ENCODE results near the gene PSAT1.
"Not testable (repeated sequence)": the region's sequence is repeated elsewhere in the genome, so short reads cannot be mapped to it uniquely, and the experiment has no call there.

PSAT1 gene

GRCh38 chr9:78296893-78297671, at the start of gene PSAT1:
TSS of gene PSAT1 (plus strand) at chr9:78297125. CDS start at chr9:78297211, 86 bp downstream.
- DNase-seq (ENCODE audit: low read depth in 2 of 2) = peak; percentile 80 to 88

GRCh38 chr9:78248635-78249034, 48.3 kb upstream of the PSAT1 start:
- no peak for DNase-seq (ENCODE audit: low read depth in 2 of 2)

DNA sequence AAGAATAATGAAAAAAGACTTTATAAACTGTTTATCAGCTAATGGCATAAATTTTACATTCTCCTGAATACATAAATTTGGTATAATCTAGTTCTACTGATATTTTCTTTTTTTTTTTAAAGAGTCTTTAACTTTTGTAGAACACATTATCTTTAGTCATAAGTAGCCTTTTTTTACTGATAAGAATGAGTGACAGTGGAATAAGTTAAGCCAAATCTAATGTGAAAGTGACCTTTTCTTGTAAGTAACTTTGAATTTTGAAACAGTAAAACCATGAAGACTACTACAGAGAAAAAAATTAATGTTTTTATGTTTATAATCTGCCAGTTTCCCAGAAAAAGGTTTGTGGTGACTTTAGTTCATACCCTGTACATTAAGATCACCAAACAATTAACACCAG, 47.4 kb upstream of the PSAT1 start:
- DNase-seq (ENCODE audit: low read depth in 2 of 2) = no peak

DNA sequence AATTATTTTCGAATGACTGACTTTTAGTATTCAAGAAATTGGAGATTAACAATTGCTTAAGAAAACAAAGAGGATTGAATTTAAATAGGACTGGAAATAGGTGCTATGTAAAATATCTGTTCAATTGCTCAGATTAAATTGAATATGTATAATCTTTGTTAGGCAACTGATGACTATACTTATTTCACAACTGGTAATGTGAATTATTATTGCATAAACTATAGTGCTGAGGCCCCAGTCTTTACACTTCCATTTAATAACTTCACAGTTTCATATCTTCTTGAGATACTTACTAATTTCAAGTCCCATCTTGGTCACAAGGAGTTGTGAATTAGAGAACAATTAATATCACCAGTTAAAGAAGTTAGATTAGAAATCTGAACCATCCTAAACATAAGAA, 44.3 kb upstream of the PSAT1 start:
- DNase-seq (ENCODE audit: low read depth in 2 of 2) = no peak

- DNase-seq (ENCODE audit: low read depth in 2 of 2) = no peak
Observed at GRCh38 chr9:78253285-78253684, 43.6 kb upstream of the PSAT1 start.

DNA sequence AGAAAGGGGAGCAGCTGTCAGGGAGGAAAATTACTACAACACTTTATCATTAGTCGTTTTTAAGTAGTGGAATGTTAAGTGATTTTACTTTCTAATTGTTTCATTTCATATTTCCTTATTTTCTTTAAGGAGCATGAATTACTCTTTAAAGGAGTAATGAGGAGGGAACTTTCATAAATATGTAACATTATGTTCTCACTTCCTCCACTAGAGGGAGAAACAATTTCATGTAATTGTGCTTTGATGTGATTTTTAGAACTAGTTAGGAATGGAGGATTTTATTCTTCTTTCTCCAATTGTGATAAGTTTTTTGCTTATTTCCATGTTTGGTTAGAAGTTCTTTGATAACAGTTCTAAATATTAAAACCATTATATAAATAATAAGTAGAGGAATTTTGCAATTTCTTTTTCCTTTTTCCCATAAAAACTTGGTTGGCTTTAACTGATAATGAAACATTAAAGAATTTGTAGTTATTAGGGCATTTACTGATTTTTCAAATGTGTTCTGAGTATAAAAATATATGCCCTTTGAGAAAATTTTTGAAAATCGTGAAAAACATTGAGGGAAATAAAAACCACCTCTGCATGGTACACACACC, 35.4 kb upstream of the PSAT1 start:
- DNase-seq (ENCODE audit: low read depth in 2 of 2) = no peak

- no peak for DNase-seq (ENCODE audit: low read depth in 2 of 2)
Observed at GRCh38 chr9:78262655-78263054, 34.3 kb upstream of the PSAT1 start.

DNA sequence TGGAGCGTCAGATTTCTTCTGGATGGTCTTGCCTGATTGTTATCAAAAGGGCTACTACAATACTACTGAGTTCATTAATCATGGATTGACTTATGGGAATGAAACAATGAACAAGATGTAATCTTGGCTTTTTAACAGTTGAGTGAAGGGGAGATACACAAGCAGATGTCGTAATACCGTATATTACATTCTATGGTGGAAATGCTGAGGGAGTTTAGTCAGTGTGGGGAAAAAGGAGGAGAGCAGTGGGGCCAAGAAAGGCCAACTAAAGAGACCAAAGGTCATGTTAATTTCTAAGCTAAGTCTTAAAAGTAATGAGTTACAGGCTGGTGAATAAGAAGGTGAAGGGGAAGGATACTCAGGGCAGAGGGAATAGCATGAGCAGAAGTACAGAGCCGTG, 29.0 kb upstream of the PSAT1 start:
- DNase-seq (ENCODE audit: low read depth in 2 of 2) = no peak

GRCh38 chr9:78269784-78270183, 27.1 kb upstream of the PSAT1 start:
- no peak for DNase-seq (ENCODE audit: low read depth in 2 of 2)

DNA sequence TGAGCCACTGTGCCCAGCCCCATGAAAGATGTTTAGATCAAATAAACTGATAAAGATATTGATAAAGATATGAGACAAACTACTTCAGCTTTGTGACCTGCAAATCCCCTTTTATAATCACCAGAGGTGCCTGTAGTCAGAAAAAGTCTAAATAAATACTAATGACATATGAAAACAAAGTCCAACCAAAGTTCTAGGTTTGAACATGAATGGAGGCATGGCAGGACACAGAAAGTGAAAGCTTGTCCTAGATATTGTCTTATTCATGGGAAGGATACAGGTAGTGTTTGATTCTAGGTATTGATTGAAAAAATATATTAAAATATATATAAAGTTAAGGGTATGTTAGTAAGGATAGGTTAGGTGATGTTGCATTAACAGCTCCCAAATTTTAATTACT, 24.6 kb upstream of the PSAT1 start:
- no peak for DNase-seq (ENCODE audit: low read depth in 2 of 2)

DNA sequence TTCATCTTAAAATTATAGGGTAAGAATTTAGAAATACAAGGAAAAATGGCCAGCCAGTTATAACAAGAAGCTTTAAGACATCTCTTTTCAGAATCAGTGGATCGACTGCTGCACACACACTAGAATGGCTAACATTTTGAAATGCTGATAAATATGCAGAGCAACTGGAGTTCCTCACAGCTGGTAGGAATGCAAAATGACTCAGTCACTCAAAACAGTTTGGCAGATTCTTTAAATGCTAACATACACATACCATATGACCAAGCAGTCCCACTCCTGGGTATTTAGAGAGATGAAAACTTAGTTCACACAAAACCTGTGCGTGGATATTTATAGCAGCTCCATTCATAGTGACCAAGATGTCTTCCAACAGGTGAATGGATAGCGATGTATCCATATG, 23.2 kb upstream of the PSAT1 start:
- no peak for DNase-seq (ENCODE audit: low read depth in 2 of 2)

DNA sequence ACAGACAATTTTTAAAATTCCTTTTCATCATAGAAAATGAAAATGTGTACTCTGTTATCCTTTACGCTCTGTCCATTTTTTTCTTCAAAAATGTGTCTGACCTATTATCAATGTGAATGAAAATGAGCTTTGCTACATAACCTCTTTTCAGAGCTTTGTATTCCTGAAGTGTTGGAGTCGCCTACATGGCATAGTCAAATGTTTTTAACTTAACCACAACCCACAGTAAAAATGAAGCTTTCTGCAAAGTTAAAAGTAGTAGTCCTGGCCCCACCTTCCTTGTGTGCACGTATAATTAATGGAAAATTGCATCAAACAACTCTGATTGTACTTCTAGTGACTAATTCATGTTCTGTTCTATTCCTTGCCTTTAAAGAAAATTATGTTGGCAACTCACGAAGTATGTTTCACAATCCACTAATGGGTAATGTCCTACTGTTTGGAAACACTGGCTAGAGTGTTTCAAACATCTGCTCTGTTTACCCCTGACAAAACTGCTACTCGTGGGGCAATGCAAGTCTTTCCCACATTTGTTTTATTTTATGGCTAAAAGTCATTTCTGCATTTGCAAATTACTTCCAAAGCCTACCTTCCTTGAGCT, 18.6 kb upstream of the PSAT1 start:
- no peak for DNase-seq (ENCODE audit: low read depth in 2 of 2)

- no peak for DNase-seq (ENCODE audit: low read depth in 2 of 2)
Observed at GRCh38 chr9:78278801-78279200, 18.1 kb upstream of the PSAT1 start.

DNA sequence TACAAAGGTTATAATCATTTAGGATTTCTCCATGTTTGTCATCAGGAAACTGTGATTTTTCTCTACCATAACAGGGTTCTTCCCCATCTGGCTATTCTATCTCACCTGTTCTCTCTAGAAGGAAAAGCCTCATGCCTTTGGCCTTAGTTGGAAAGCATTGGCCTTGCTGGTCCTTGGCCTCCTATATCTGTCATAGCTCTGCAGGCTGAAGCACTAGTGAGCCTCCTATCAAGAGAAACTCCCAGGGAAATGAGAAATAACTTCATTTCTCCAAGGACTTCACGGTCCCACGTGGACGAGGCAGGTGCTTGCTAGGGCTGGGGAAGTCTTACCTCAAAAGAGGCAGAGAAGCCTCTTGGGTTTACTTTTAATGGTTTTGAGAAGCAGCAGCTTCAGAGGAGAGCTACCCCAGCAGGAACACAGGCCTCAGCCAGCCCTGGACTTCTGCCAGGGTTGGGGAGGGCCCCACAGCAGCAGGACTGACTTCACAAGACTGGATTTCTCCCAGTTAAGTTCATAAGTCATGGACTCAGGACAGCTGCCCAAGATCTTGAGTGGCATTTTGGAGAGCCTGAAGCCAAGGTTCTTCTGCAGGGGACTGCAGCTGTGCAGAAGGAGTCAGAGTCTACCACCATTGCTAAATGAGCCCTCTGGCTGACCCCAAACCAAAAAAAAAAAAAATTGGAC, 15.8 kb upstream of the PSAT1 start:
- DNase-seq (ENCODE audit: low read depth in 2 of 2) = no peak

- not testable (repeated sequence) for DNase-seq (ENCODE audit: low read depth in 2 of 2)
Observed at GRCh38 chr9:78284181-78284580, 12.7 kb upstream of the PSAT1 start.

DNA sequence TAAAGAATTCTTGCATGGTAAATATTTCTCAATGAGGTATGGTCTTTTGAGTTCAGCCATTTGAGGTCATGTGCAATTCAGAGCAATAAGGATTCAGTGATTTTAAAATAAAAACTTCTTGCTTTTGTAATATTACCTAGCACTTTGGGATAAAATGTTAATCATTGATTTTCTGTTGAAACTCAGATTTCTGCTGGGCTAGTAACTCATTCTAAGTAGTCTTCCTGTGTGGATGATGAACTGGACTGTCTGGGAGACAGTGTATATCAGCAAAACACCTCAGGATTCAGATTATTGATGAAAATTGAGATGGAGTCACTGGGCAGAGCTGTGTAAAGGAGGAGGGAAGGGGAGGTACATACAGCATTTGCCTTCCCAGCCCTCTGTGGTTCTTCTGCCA, 10.8 kb upstream of the PSAT1 start:
- no peak for DNase-seq (ENCODE audit: low read depth in 2 of 2)

GRCh38 chr9:78286946-78287388, 10.0 kb upstream of the PSAT1 start:
- no peak for DNase-seq (ENCODE audit: low read depth in 2 of 2)

DNA sequence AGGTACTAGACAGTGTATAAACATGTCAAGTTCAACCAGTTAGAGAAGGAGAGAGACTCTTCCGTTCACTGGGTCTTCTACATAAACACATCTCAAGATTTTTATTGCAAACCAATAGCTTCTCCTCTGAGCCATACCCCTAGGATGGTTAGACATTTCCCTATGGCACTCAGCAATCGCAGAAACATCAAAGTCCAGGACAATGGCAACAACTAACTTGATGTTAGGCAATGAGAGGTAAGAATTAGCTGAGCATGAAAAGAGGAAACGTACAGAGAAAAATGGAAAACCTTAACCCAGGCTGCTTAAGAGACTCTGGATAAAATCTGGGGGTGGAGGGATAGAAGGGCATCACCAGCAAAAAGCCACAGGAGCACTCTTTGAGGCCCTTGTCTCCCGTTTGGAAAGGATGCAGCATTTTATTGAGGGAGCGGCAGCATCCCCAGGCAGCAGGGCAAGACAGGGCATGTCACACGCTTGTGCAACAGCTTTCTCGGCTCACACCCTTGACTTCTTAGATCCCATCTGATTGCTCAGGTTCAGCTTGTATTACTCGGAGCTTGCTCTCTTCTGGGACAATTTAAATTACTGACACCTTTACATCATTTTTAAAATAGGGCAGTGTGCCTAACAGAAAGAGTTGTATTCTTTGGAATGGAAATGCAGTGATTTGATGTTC, 8.6 kb upstream of the PSAT1 start:
- DNase-seq (ENCODE audit: low read depth in 2 of 2) = no peak

- no peak for DNase-seq (ENCODE audit: low read depth in 2 of 2)
Observed at GRCh38 chr9:78289474-78289873, 7.5 kb upstream of the PSAT1 start.

GRCh38 chr9:78291240-78291925, 5.5 kb upstream of the PSAT1 start:
- DNase-seq (ENCODE audit: low read depth in 2 of 2) = no peak

- DNase-seq (ENCODE audit: low read depth in 2 of 2) = no peak
Observed at GRCh38 chr9:78292026-78292425, 4.9 kb upstream of the PSAT1 start.

Data from stimulated activated CD8-positive, alpha-beta memory T cell treated with anti-CD3 and anti-CD28 coated beads, Interleukin-2, amount 100 ng/mL, for 48 hours (primary cell).